Cardiac muscle cell (in vitro differentiated cells and primary cell): ENCODE measurements around the gene UBN2. TPM values are rescaled to one million over a fixed set of nuclear protein-coding genes. Genes with fewer than 3 reads are reported as not detected.
"Not testable (repeated sequence)": the region's sequence is repeated elsewhere in the genome, so short reads cannot be mapped to it uniquely, and the experiment has no call there.

Experiments used
- DNase-seq, 2 donors: peaks; one replicate each; pipeline versions ENCODE4 v3.0.0 to v3.0.0-alpha.2; 2010 to 2017; ENCODE audit warnings: low read depth in 1 of 2, low spot score in 1 of 2
- H3K27ac ChIP-seq: fragments of 200-600 bp; sonication (generic); 2 replicates; pipeline ENCODE4 v1.5.1; 2016
- H3K27me3 ChIP-seq: fragments of 200-600 bp; sonication (generic); 2 replicates; pipeline ENCODE4 v1.6.0; 2016; ENCODE audit warnings: control low read depth
- H3K36me3 ChIP-seq: fragments of 200-600 bp; sonication (generic); 2 replicates; pipeline ENCODE4 v1.5.1; 2016; ENCODE audit warnings: control low read depth
- H3K4me1 ChIP-seq: fragments of 200-600 bp; sonication (generic); 2 replicates; pipeline ENCODE4 v1.8.1; 2017; ENCODE audit warnings: low read depth, mild to moderate bottlenecking, mixed run types
- H3K4me3 ChIP-seq: fragments of 200-600 bp; sonication (generic); 2 replicates; pipeline ENCODE4 v1.5.1; 2016; ENCODE audit warnings: mild to moderate bottlenecking
- H3K9me3 ChIP-seq: fragments of 200-600 bp; sonication (generic); 2 replicates; pipeline ENCODE4 v1.5.1; 2017; ENCODE audit warnings: low read depth, mild to moderate bottlenecking, control low read depth
- CTCF ChIP-seq: IDR thresholded peaks from 2 replicates; pipeline ENCODE4 v1.5.1; 2012; ENCODE audit warnings: low read depth, mild to moderate bottlenecking, low read length
- polyA plus RNA-seq: library from polyadenylated mRNA; unstranded; fragments of >200 nt; fragmentation: Nextera tagmentation; extraction: Ambion mirVana; gene quantifications from 2 replicates; pipeline ENCODE4 v1.2.1, GENCODE V29; 2016
- total RNA-seq: library from RNA; depleted of rRNA; stranded (reverse); fragments of >200 nt; gene quantifications from 2 replicates; pipeline ENCODE4 v1.2.3, GENCODE V29; 2016

UBN2 gene
- total and polyA plus RNA-seq, 2 experiments from 2014 or later: 5.5 to 11.2 TPM

- Histone ChIP-seq H3K9me3 (no peaks in the 10 kb centered on the region), H3K27me3 (no peaks in the 10 kb centered on the region), H3K4me1 (peaks cover 11% of the 10 kb centered on the region), H3K36me3 (peaks cover 23% of the 10 kb centered on the region), H3K27ac (no peak overlapping the region), H3K4me3 (no peak overlapping the region)
- no peak for TF ChIP-seq CTCF
- no peak for DNase-seq
These were observed 69.4 kb downstream of the UBN2 start for GRCh38 chr7:139300390-139300789.

GRCh38 chr7:139304517-139304916 lies 73.5 kb downstream of the UBN2 start:
- peaks cover 6% of the 10 kb centered on the region for H3K36me3 ChIP-seq
- DNase-seq: peak in 1 of 2 donors; percentile 3
- H3K27ac ChIP-seq: no peak overlapping the region
- TF ChIP-seq CTCF: no peak
- no peaks in the 10 kb centered on the region for H3K9me3 ChIP-seq
- H3K4me1 ChIP-seq: peaks cover 11% of the 10 kb centered on the region
- H3K27me3 ChIP-seq: no peaks in the 10 kb centered on the region
- H3K4me3 ChIP-seq: no peak overlapping the region

- H3K9me3 ChIP-seq: no peaks in the 10 kb centered on the region
- H3K4me1 ChIP-seq: peaks cover 7% of the 10 kb centered on the region
- no peaks in the 10 kb centered on the region for H3K27me3 ChIP-seq
- no peak for TF ChIP-seq CTCF
- no peaks in the 10 kb centered on the region for H3K36me3 ChIP-seq
- peak overlapping the region; percentile 67 for H3K27ac ChIP-seq
- H3K4me3 ChIP-seq: no peak overlapping the region
- no peak for DNase-seq
These were observed 87.0 kb downstream of the UBN2 start for GRCh38 chr7:139317939-139318505.

GRCh38 chr7:139321071-139321745 lies 90.2 kb downstream of the UBN2 start:
- peak overlapping the region; percentile 1 for H3K27ac ChIP-seq
- peak; percentile 32 to 46 for DNase-seq
- peak; percentile 46 for TF ChIP-seq CTCF
- peaks cover 7% of the 10 kb centered on the region for H3K4me1 ChIP-seq
- no peak overlapping the region for H3K4me3 ChIP-seq
- no peaks in the 10 kb centered on the region for H3K27me3 ChIP-seq
- H3K36me3 ChIP-seq: no peaks in the 10 kb centered on the region
- no peaks in the 10 kb centered on the region for H3K9me3 ChIP-seq

GRCh38 chr7:139324709-139325108 lies 93.7 kb downstream of the UBN2 start:
- not testable (repeated sequence) for H3K27ac ChIP-seq, H3K4me3 ChIP-seq

GRCh38 chr7:139328375-139328774 lies 97.3 kb downstream of the UBN2 start:
- peak in 1 of 2 donors; percentile 78 for DNase-seq
- no peaks in the 10 kb centered on the region for H3K36me3 ChIP-seq
- H3K9me3 ChIP-seq: no peaks in the 10 kb centered on the region
- no peak overlapping the region for H3K27ac ChIP-seq
- no peak for TF ChIP-seq CTCF
- H3K4me3 ChIP-seq: no peak overlapping the region
- no peaks in the 10 kb centered on the region for H3K27me3 ChIP-seq
- no peaks in the 10 kb centered on the region for H3K4me1 ChIP-seq

More at GRCh38 chr7:139324709-139325108, 93.7 kb downstream of the UBN2 start:
- H3K9me3 ChIP-seq, H3K4me1 ChIP-seq, H3K27me3 ChIP-seq, H3K36me3 ChIP-seq, DNase-seq: not testable (repeated sequence)
